Fibroblast of skin of back (primary cell): ENCODE measurements around the gene ZNF362.
A peak's percentile ranks its signal among the peaks of the same experiment; 100 is the strongest.

Experiments
- DNase-seq: peaks from one replicate; pipeline ENCODE4 v3.0.0-alpha.2; 2013

ZNF362 gene

GRCh38 chr1:33329600-33330305 is 73.5 kb downstream of the ZNF362 start:
- no peak for DNase-seq

- DNase-seq: no peak
Measured at GRCh38 chr1:33330361-33330890, 74.1 kb downstream of the ZNF362 start.

- DNase-seq: no peak
Measured at GRCh38 chr1:33330906-33331305, 74.6 kb downstream of the ZNF362 start.

GRCh38 chr1:33331444-33332356 is 75.4 kb downstream of the ZNF362 start:
- DNase-seq: peak; percentile 43

- DNase-seq: no peak
Measured at GRCh38 chr1:33332357-33332789, 76.1 kb downstream of the ZNF362 start.

- DNase-seq: no peak
Measured at GRCh38 chr1:33332881-33333280, 76.6 kb downstream of the ZNF362 start.

GRCh38 chr1:33334081-33334552 is 77.8 kb downstream of the ZNF362 start:
- no peak for DNase-seq

GRCh38 chr1:33335020-33335419 is 78.7 kb downstream of the ZNF362 start:
- DNase-seq: no peak

GRCh38 chr1:33336580-33336979 is 80.3 kb downstream of the ZNF362 start:
- no peak for DNase-seq

GRCh38 chr1:33337441-33337840 is 81.1 kb downstream of the ZNF362 start:
- DNase-seq: no peak

GRCh38 chr1:33338048-33338439 is 81.8 kb downstream of the ZNF362 start:
- peak; percentile 46 for DNase-seq

- peak; percentile 54 for DNase-seq
Measured at GRCh38 chr1:33338440-33339211, 82.3 kb downstream of the ZNF362 start.

- no peak for DNase-seq
Measured at GRCh38 chr1:33339413-33339812, 83.1 kb downstream of the ZNF362 start.

GRCh38 chr1:33341190-33341589 is 84.9 kb downstream of the ZNF362 start:
- DNase-seq: no peak

GRCh38 chr1:33342041-33342723 is 85.9 kb downstream of the ZNF362 start:
- peak; percentile 97 for DNase-seq

GRCh38 chr1:33343539-33343938 is 87.2 kb downstream of the ZNF362 start:
- DNase-seq: no peak

- DNase-seq: peak; percentile 30
Measured at GRCh38 chr1:33344896-33345560, 88.7 kb downstream of the ZNF362 start.

GRCh38 chr1:33346533-33346926 is 90.2 kb downstream of the ZNF362 start:
- no peak for DNase-seq

- peak; percentile 98 for DNase-seq
Measured at GRCh38 chr1:33346927-33347649, 90.8 kb downstream of the ZNF362 start.

GRCh38 chr1:33347650-33347992 is 91.3 kb downstream of the ZNF362 start:
- DNase-seq: no peak

GRCh38 chr1:33348194-33348593 is 91.9 kb downstream of the ZNF362 start:
- peak; percentile 63 for DNase-seq
